ENCODE data around the gene PPP1R9B.

Gene PPP1R9B

DNA sequence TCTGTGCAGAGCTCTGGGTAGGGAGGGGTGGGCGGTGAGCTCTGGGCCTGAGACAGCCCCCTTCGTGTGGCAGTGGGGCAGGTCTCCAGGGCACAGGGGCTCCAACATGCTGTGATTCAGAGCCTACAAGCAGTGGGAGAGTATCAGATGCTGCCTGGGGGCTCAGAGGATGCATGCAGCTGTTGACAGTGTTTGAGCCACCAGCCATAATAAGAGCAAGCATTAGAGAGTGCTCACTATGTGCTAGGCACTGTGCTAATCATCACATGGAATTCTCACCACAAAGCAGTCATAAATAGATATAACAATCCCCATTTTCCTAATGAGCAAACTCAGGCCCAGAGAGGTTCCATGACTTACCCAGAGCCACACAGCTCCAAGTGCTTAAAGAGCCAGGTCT lies 47.2 kb downstream of the PPP1R9B start:
- no peak for DNase-seq

DNA sequence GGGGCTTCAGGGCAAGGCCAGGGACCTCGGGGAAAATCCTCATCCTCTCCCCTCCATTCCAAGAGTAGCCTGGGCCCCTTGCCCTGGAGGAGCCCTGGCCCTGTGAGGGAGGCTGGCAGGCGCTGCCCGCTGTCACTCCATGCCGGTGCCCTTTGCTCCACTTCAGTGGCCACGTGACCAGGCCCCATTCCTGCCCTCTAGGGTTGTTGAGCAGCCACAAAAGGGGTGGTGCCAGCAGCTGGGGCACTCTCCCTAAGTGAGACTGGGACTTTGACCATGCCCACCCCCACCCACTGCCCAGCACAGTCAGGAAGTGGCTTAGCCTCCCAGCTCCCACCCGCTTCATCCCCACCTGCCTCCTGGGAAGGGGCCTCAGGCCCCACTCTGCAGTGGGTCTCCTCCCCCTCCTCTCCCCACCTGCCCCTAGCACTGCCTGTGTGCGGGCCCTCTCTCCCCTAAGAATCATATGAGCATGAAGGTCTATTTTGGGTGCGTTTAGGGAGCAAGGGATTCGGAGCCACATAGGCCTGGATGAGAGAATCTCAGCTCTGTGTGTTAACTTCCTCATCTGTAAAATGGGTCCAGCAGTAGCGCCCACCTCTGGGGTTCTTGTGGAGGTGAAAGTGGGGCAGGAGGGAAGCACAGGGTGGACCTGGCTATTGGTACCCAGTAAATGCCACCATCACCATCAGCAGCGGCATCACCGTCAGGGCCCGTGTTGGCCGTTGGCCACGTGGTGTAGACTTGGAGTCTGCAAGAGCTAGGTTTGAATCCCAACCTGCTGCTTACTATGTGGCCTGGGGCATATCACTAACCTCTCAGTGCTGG lies 48.1 kb downstream of the PPP1R9B start:
- DNase-seq, result no peak

DNA sequence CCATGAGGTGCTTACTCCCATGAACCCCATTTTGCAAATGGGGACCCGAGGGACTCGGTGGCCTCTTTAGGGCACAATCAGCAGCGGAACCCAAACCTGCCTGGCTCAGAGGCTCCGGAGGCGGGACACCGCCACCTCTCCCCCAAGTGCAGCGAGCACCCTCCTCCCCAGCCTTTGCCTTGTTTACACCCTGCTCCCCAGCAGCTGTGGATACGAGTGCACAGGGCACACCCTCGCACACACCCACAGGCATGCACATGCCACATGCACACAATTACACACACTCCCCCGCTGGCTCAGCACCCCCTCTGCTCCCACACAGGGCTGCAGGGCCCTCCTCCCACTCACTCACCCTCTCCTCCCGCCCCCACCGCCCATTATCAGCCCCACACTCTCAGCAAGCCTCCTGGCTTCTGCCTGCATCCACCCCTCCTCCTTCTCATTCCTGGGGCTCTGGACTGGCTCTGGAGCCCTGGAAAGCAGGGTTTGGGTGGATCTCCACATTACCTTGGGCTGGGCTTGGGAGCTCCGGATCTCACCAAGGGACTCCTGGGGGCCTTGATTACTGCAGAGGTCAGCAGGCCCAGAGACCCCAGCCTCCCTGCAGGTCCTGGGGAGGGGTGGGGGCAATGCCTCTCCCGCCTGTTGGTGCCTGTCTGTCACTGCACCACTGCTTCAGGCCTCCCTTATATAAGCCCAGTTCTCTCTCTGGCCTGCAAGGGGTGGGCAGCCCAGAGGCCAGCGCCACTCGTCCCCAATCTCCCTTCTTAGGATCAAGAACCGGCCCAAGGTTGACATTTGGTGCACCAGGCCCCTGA lies 48.9 kb downstream of the PPP1R9B start:
- DNase-seq, result no peak

DNA sequence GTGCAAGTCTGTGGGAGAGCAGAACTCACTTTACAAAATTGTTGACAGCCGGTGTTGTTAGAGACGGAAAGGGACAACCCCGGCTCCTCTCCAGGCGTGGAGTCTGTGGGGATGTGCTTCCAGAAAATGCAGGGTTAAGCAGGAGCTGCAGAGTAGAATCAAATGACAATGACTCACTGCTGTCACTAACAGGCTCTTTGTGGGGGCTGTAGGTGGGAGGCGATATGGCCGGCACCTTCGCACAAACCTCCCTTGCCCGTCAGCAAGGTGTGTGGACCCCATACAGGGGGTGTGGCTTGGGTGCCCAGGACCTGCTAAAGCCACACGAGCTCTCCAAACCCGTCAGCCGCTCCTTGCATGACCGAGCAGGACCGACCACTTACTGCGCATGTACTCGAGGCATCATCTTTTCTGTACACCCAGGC lies 49.5 kb downstream of the PPP1R9B start:
- no peak for DNase-seq

DNA sequence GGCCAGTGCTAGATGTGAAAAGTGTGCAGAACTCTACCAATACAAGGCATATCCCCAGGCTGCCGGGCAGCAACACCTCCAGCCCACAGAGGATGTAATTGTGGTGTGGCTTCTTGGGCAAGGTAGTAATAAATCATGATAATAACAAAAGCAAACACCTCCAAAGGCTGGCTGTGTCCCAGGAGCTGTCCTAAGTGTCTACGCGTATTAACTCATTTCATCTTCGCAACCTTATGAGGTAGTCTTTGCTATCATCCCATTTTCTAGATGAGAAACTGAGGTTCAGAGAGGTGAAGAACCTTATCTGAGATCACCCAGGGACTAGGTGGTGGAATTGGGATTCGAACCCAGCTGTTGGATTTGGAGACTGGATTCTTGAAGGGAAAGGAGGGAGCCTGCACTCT lies 50.0 kb downstream of the PPP1R9B start:
- no peak for DNase-seq

DNA sequence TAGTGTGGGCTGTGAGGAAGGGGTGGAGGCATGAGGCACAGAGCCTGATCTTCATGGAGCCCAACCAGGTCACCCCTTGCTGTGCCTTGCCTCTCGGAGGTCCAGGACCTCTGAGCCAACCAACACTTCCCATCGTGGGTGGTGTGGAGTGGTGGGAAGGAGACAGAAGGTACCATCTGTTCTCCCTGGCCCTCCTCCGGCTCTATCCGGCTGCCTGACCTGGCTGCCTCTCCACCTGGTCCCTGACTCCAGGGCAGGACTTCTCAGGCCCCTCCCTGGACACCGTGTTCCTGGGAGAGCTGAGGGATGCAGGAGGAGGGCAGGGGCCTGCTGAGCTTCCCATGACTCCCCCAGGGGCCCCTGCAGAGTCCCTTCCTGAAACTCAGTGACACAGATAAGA lies 51.5 kb downstream of the PPP1R9B start:
- DNase-seq, result no peak

DNA sequence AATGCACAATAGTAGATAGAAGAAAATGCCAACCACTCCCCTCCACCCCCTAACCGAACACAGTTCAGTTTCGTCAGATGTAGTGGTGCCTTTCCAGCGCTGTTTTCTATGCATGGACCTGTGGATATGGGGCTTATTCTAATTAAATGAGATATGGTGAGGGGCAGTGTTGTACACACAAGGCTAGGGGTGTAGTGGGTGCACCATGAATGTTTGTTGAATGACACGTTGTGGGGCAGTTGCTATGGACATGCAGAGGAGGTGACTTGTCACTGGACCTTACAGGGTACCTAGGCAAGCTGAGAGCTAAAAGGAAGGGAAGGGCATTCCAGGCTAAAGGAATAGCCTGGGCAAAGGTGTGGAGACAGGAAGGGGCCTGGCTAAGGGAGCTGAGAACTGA lies 51.9 kb downstream of the PPP1R9B start:
- no peak for DNase-seq

DNA sequence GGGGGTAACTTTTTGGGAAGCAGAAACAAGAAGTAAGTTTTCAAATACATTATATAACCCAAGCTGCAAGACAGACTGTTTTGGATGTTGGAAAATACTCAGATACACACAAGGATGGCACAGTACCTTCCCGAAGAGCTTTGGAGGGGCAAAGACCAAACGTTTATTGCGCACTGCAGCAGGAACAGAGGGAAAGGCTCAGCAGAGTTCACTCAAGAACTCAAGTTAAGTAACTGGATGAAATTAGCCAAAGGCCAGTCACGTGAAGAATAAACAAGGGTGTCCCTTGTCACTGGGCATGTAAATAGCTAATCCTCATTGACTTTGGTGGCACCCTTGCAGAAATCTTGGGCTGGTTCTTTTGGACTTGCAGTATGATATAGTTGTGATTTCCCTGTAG lies 52.6 kb downstream of the PPP1R9B start:
- DNase-seq, result no peak

DNA sequence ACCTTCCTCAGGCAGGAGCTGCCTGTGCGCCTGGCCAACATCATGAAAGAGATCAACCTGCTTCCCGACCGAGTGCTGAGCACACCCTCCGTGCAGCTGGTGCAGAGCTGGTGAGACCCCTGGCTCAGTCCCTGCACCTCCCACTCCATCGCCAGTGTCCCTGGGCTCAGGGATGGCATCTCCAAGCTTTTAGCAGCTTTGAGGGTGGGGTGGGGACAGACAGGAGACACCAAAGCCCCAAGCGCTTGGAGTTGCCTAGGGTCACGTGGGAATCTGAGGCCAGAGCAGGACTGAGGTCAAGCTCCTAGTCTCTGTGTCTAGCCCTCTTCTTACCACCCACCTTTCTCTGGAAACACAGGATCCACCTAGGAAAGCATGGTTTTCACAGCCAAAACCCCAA lies 53.0 kb downstream of the PPP1R9B start:
- no peak for DNase-seq

DNA sequence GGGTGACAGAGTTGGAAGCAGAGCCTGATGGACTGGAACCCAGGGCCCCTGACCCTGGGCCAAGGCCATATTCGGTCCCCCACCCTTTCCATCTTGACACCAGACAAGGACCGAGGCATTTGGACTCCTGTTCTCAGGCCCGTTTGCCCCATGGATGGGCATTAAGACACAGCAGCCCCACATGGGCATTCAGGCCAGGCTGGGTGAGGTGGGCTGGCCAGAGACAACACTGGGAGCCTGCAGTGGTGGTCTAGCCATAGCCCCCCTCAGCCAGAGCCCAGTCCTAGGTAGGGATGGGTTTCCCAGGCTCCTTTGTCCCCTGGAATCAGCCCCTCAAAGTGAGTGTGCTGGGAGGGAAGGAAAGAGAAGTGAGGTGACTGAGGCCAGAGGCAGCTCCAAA lies 53.7 kb downstream of the PPP1R9B start:
- DNase-seq, result no peak

DNA sequence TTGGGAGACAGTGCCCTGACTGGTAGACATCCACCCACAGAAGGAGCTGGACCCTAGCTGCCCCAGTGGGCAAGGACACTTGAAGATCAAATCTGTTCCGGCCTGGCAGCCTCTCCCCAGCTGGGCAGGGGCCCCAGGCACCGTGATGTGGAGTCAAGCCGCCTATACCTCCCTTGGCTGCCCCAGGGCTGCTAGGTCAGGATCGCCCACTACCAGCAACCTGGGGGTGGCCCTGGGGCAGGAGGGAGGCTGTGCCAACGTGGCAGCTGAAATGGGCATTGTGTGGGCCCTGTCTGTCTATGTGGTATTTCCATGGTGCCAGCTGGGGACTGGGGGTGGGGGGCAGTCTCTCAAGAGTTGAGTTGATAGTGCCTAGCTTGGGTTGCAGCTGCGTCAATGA lies 54.4 kb downstream of the PPP1R9B start:
- DNase-seq, result no peak

DNA sequence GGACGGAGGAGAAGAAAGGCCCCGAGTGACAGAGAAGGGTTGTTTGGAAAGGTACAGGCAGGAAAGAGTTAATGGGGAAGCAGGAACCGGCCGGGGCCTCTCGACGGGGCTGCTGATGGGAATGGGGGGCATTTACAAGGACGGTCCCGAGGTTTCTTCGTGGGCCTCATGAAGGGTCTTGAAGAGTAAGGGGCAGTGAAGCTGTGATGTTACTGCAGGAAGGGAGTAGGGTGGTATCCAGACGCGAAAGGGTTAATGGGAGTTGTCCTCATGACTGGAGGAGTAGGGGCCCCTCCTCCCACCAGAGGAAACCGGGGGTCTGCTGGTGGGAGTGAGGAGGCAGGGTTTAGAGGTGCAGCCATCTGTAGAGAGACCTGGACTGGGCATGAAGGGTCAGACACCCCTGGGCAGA lies 54.8 kb downstream of the PPP1R9B start:
- DNase-seq, result no peak

DNA sequence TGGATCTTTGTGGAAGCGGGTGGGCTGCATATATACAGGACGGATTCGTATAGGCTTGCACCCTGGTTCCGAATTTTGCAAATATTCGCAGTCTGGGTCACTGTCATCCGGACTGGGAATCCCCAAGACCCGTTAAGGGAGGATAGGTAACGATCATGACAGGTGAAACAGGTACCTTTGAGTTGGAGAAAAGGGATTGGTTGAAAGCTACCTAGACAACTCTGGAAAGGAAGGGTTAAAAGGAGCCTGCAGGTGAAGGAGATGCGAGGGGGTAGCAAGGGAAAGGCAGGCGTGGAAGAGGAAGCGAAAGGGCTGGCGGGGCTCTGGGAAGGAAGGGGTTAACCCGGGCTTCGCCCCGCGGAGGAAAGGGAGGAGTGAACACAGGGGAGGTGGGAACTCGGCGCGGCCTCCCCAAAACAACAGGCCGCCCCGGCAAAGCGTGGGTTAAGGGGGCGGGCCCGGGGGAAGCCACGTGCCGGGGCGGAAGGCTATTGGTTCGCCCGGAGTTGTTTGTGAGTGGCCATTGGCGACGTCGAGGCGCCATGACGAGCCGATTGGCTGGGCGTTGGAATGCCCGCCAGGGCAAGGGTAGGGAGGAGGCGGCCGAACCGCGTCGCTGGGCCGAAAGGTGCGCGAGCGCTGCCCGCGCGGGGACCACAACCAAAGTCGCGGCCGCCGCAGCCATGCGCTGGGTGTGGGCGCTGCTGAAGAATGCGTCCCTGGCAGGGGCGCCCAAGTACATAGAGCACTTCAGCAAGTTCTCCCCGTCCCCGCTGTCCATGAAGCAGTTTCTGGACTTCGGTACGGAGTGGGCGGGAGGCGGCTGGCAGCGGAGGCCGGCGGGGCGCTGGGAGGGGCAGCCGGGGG lies 55.5 kb downstream of the PPP1R9B start, which contains the start of gene PDK2:
PDK2 (plus strand) TSS at position 599 of the 867 bp plus-strand sequence; CDS start at position 684, 85 bp downstream.
- peak; percentile 90 for DNase-seq

DNA sequence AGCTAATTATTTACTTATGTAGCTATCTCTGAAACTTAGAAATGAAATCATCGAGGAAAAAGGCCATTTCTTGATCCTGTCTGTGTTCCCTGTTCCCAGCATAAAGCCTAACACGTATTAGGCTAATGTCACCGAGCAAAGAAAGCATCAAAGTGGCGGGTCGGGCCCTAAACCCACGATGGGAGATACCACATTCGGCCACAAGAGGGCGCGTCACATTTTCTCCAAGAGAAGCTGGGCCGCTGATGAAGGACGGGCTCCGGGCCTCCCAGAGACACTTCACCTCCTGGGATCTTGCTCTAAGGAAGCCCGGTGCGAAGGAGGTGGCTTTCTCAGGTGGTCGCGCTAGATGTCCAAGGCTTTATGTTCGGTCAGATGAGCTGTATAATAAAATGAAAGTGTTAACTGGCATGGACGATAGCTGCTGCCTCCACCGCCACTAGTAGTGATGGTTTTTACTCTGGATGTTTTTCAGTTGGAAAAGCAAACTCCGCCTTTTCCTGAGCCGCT lies 56.2 kb downstream of the PPP1R9B start:
- DNase-seq, result peak; percentile 79

DNA sequence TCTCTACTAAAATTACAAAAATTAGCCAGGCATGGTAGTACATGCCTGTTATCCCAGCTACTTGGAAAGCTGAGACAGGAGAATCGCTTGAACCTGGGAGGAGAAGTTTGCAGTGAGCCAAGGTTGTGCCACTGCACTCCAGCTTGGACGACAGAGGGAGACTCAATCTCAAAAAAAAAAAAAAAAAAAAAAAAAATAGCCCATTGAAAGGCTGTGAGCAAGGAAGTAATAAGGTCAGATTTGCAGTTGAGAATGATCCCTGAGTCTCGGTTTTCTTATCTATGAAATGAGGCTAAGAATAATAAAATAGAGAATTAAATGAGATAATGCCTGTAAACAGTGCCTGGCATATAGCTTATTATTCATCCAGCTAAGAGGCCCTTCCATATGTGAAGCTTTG lies 56.7 kb downstream of the PPP1R9B start:
- no peak for DNase-seq

DNA sequence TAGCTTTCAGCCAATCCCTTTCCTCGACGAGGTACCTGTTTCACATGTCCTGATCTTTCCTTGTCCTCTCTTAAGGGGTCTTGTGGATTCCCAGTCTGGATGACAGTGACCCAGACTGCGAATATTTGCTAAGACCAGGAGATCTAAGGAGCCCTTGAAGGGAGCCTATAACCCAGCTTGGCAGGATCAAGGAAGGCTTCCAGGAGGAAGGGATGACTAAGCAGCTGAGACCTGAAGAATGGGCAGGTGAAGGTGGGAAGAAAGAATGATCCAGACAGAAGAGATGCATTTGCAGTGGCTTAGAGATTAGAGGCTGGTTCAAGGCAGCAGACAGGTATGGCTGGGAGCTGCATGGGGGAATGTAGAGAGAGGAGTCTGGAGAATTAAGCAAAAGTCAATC lies 57.2 kb downstream of the PPP1R9B start:
- no peak for DNase-seq

DNA sequence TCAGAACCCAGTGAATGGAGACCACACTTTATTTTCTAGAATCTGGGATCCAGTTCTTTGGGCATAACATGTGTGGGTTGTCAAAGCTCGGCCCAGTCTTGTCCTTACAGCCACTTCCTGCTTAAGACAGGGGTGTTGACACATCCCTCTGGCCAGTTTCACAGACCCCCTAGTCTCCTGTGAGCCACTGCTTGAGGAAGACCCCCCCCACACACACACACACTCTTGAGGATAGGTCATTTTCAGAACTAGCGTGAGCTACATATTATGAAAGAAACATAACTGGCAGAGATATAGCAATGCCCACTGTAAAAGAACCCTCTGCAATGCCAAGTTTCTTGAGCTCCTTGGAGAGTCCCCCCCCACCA lies 58.6 kb downstream of the PPP1R9B start:
- DNase-seq, result no peak

DNA sequence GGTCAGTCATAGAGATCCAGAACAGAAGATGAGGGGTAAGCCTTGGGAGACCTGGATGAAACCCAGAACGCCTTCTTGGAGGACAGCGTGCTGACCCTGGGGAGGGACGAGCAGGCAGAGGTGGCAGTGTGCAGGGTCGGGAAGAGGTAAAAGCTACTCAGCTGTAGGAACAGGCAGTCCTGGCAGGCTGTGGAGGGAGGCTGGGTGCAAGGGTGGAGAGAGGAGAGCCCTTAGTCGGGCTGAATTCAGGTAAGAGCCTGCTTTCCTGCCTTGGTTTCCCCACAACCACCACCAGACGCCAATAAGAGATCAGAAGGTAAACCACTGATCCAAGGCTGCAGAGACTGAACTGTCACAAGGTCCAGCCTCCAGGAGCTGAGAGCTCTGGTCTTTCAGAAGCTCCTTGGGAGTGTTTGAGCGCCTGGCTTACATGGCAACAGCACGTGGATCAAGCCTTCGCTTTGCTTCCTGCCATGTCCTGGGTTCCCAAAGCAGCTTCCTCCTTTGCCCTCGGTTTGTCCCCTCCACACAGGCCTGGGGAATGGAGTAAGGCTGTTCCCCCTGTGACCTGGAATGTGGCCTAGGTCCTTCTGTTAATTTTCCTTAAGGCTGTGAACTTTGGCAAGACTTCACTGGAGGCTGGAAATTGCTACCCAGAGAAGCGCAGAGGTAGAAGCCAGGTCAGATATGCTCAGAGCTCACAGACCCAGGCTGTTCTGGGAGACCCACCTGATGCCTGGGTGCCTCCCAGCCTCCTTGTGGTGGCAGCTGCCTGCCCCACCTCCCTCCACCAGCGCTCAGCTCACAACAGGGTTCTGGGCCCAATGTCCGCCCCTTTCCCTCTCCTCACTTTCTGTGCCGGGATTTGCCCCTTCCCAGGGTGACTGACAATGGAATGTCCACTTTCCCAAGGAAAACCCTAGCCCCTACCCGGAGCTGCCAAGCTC lies 59.2 kb downstream of the PPP1R9B start:
- no peak for DNase-seq

DNA sequence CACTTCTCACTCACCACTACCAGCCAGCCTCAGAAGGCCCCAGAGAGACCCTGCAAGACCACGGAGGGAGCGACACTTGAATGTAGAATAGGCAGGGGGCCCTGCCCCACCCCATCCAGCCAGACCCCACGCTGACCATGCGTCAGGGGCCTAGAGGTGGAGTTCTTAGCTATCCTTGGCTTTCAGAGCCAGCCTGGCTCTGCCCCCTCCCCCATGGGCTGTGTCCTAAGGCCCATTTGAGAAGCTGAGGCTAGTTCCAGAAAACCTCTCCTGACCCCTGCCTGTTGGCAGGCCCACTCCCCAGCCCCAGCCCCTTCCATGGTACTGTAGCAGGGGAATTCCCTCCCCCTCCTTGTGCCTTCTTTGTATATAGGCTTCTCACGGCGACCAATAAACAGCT lies 60.4 kb downstream of the PPP1R9B start:
- DNase-seq, result no peak

DNA sequence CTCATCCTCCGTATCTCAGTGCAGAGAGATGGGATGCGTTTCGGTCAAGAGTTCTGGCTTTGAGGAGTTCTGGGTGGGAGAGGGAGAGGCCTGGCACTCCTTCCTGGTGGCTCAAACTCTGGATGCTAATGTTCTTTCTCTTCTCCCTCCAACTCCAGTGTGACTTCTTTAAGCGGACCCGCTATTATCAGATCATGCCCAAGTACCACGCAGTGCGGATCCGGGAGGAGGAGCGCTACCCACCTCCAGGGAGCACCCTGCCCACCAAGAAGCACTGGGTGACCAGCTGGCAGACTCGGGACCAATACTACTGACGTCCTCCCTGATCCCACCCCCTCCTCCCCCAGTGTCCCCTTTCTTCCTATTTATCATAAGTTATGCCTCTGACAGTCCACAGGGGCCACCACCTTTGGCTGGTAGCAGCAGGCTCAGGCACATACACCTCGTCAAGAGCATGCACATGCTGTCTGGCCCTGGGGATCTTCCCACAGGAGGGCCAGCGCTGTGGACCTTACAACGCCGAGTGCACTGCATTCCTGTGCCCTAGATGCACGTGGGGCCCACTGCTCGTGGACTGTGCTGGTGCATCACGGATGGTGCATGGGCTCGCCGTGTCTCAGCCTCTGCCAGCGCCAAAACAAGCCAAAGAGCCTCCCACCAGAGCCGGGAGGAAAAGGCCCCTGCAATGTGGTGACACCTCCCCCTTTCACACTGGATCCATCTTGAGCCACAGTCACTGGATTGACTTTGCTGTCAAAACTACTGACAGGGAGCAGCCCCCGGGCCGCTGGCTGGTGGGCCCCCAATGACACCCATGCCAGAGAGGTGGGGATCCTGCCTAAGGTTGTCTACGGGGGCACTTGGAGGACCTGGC lies 61.3 kb downstream of the PPP1R9B start:
- DNase-seq, result no peak

DNA sequence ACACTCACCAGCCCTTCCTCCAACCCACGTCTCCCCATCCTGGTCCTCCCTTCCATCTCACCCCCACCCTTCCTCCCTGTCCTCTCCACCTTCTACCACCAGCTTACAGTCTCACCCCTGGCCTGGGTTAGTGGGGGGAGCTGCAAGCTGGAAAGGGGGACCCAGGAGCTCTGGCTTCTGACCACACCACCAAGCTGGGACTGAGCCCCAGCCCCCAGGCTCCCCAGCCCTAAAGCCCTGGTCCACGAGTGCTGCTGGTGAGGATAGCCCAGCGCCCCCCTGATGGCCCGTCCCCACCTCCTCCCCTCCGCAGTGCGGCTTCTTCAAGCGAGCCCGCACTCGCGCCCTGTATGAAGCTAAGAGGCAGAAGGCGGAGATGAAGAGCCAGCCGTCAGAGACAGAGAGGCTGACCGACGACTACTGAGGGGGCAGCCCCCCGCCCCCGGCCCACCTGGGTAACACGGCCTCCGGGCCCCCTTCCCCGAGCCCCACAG lies 62.5 kb downstream of the PPP1R9B start:
- no peak for DNase-seq

Data from NCI-H146 (cell line).